Epithelial cell of proximal tubule (primary cell): ENCODE results near the gene TBX15. TPM values are rescaled to one million over a fixed set of nuclear protein-coding genes. Genes with fewer than 3 reads are reported as not detected.

Source experiments
- DNase-seq: peaks from one replicate; pipeline ENCODE4 v3.0.0-alpha.2; 2011; ENCODE audit warnings: low read depth
- H3K4me3 ChIP-seq: 2 replicates; pipeline ENCODE4 v1.5.1; 2011; ENCODE audit warnings: low read depth, mild to moderate bottlenecking, low read length
- CTCF ChIP-seq: conservative IDR thresholded peaks from 2 replicates; pipeline ENCODE4 v1.5.1; 2012; ENCODE audit warnings: low read depth, mild to moderate bottlenecking, low read length
- total RNA-seq: library from RNA; depleted of rRNA; stranded (reverse); fragments of >200 nt; gene quantifications from 2 replicates; pipeline ENCODE4 v1.2.3, GENCODE V29; 2015

The TBX15 gene
- total RNA-seq, 1 donor from 2014 or later, result not detected

GRCh38 chr1:118890851-118891384 is 97.2 kb downstream of the TBX15 start:
- DNase-seq, result no peak
- TF ChIP-seq CTCF, result no peak
- H3K4me3 ChIP-seq, result no peak overlapping the region

GRCh38 chr1:118884946-118885345 is 103.2 kb downstream of the TBX15 start:
- no peak for DNase-seq
- no peak overlapping the region for H3K4me3 ChIP-seq
- TF ChIP-seq CTCF, result no peak

GRCh38 chr1:118881751-118882150 is 106.4 kb downstream of the TBX15 start:
- no peak overlapping the region for H3K4me3 ChIP-seq
- DNase-seq, result peak; percentile 20
- TF ChIP-seq CTCF, result no peak

- no peak for TF ChIP-seq CTCF
- no peak overlapping the region for H3K4me3 ChIP-seq
- DNase-seq, result no peak
Observed at GRCh38 chr1:118878661-118879060, 109.5 kb downstream of the TBX15 start.

GRCh38 chr1:118877668-118878396 is 110.3 kb downstream of the TBX15 start:
- DNase-seq, result no peak
- no peak overlapping the region for H3K4me3 ChIP-seq
- no peak for TF ChIP-seq CTCF

- DNase-seq, result no peak
- no peak for TF ChIP-seq CTCF
- H3K4me3 ChIP-seq, result no peak overlapping the region
Observed at GRCh38 chr1:118871582-118872171, 116.5 kb downstream of the TBX15 start.

GRCh38 chr1:118868387-118868786 is 119.8 kb downstream of the TBX15 start:
- TF ChIP-seq CTCF, result no peak
- H3K4me3 ChIP-seq, result no peak overlapping the region
- DNase-seq, result no peak
